IPS DF 6.9 (cell line): ENCODE measurements around the gene CPXM1.

Source experiments
- DNase-seq: peaks from one replicate; pipeline ENCODE4 v3.0.0-alpha.2; 2013; ENCODE audit warnings: low read depth, low spot score
- H3K27ac ChIP-seq: one replicate; pipeline ENCODE4 v1.5.1; 2013; ENCODE audit warnings: low read length, control low read depth
- H3K27me3 ChIP-seq: 2 replicates; pipeline ENCODE4 v1.6.1; 2013; ENCODE audit warnings: mild to moderate bottlenecking, low read length; ENCODE audit not compliant: control insufficient read depth, insufficient read depth
- H3K36me3 ChIP-seq: 2 replicates; pipeline ENCODE4 v1.6.1; 2013; ENCODE audit warnings: low read length; ENCODE audit not compliant: control insufficient read depth, insufficient read depth
- H3K4me1 ChIP-seq: 2 replicates; pipeline ENCODE4 v1.6.1; 2013; ENCODE audit warnings: low read length; ENCODE audit not compliant: control insufficient read depth, insufficient read depth
- H3K4me3 ChIP-seq: 2 replicates; pipeline ENCODE4 v1.5.1; 2013; ENCODE audit warnings: mild to moderate bottlenecking, low read length
- H3K9me3 ChIP-seq: 2 replicates; pipeline ENCODE4 v1.6.1; 2013; ENCODE audit warnings: low read length, inconsistent platforms; ENCODE audit not compliant: control insufficient read depth, insufficient read depth
- WGBS: extraction: QIAGEN DNeasy Blood & Tissue Kit; methylation state at CpG from one replicate; pipeline ENCODE4 v1.1.7; 2013; ENCODE audit warnings: mixed read lengths, missing lambda C conversion rate; ENCODE audit not compliant: insufficient read length, insufficient coverage; 5-methylcytosine and 5-hydroxymethylcytosine counted together

The CPXM1 gene

GRCh38 chr20:2822073-2822472, 21.6 kb upstream of the CPXM1 start:
- Histone ChIP-seq H3K27me3 (peaks cover 3% of the 10 kb centered on the region; the same call in 1 of the 2 replicates), H3K4me3 (no peak overlapping the region)
- WGBS, result no CpG with 5 or more reads among the region's 5 CpGs

GRCh38 chr20:2820896-2821869, 20.8 kb upstream of the CPXM1 start:
- H3K36me3 ChIP-seq, result no peaks in the 10 kb centered on the region
- no peak for DNase-seq
- peaks cover 3% of the 10 kb centered on the region; the same call in 1 of the 2 replicates for H3K27me3 ChIP-seq
- H3K4me1 ChIP-seq, result peaks cover 3% of the 10 kb centered on the region
- WGBS, result no CpG with 5 or more reads among the region's 68 CpGs
- no peaks in the 10 kb centered on the region for H3K9me3 ChIP-seq
- no peak overlapping the region for H3K4me3 ChIP-seq
- H3K27ac ChIP-seq, result no peak overlapping the region

More at GRCh38 chr20:2822073-2822472, 21.6 kb upstream of the CPXM1 start:
- peaks cover 3% of the 10 kb centered on the region for H3K4me1 ChIP-seq
- H3K9me3 ChIP-seq, result no peaks in the 10 kb centered on the region
- H3K27ac ChIP-seq, result no peak overlapping the region
- no peaks in the 10 kb centered on the region for H3K36me3 ChIP-seq
- no peak for DNase-seq

GRCh38 chr20:2820084-2820895, 19.9 kb upstream of the CPXM1 start:
- DNase-seq, result no peak
- H3K4me3 ChIP-seq, result no peak overlapping the region; the same call in 1 of the 2 replicates
- H3K27ac ChIP-seq, result no peak overlapping the region
- no CpG with 5 or more reads among the region's 32 CpGs for WGBS
- peaks cover 3% of the 10 kb centered on the region for H3K4me1 ChIP-seq
- peaks cover 3% of the 10 kb centered on the region; the same call in 1 of the 2 replicates for H3K27me3 ChIP-seq
- H3K9me3 ChIP-seq, result no peaks in the 10 kb centered on the region
- no peaks in the 10 kb centered on the region for H3K36me3 ChIP-seq

GRCh38 chr20:2817891-2818595, 17.6 kb upstream of the CPXM1 start:
- H3K9me3 ChIP-seq, result no peaks in the 10 kb centered on the region
- no CpG with 5 or more reads among the region's 7 CpGs for WGBS
- H3K27ac ChIP-seq, result no peak overlapping the region
- DNase-seq, result no peak
- peaks cover 3% of the 10 kb centered on the region for H3K4me1 ChIP-seq
- H3K36me3 ChIP-seq, result no peaks in the 10 kb centered on the region
- H3K27me3 ChIP-seq, result peaks cover 3% of the 10 kb centered on the region; the same call in 1 of the 2 replicates
- H3K4me3 ChIP-seq, result no peak overlapping the region

GRCh38 chr20:2817341-2817726, 16.9 kb upstream of the CPXM1 start:
- Histone ChIP-seq H3K4me1 (peaks cover 3% of the 10 kb centered on the region), H3K27me3 (peaks cover 3% of the 10 kb centered on the region; the same call in 1 of the 2 replicates), H3K4me3 (no peak overlapping the region), H3K36me3 (no peaks in the 10 kb centered on the region), H3K27ac (no peak overlapping the region), H3K9me3 (no peaks in the 10 kb centered on the region)
- no peak for DNase-seq
- no CpG with 5 or more reads among the region's 2 CpGs for WGBS

GRCh38 chr20:2816583-2817340, 16.3 kb upstream of the CPXM1 start:
- DNase-seq, result no peak
- Histone ChIP-seq H3K9me3 (no peaks in the 10 kb centered on the region), H3K4me3 (no peak overlapping the region), H3K4me1 (peaks cover 3% of the 10 kb centered on the region; the same call in 1 of the 2 replicates), H3K27ac (no peak overlapping the region), H3K36me3 (no peaks in the 10 kb centered on the region), H3K27me3 (peaks cover 1% of the 10 kb centered on the region; the same call in 1 of the 2 replicates)
- WGBS, result no CpG with 5 or more reads among the region's 20 CpGs

GRCh38 chr20:2816030-2816582, 15.7 kb upstream of the CPXM1 start, which contains the start of gene TMEM239:
TMEM239 (plus strand) TSS chr20:2816364; CDS start chr20:2816555, 191 bp downstream.
- H3K4me3 ChIP-seq, result no peak within 1 kb of the TSS
- no CpG with 5 or more reads among the region's 10 CpGs for WGBS
- no peak for DNase-seq
- H3K36me3 ChIP-seq, result no peaks in the 10 kb centered on the region
- H3K4me1 ChIP-seq, result peaks cover 3% of the 10 kb centered on the region; the same call in 1 of the 2 replicates
- H3K9me3 ChIP-seq, result no peaks in the 10 kb centered on the region
- H3K27me3 ChIP-seq, result peaks cover 1% of the 10 kb centered on the region; the same call in 1 of the 2 replicates
- no peak within 1 kb of the TSS for H3K27ac ChIP-seq

GRCh38 chr20:2815242-2815900, 14.9 kb upstream of the CPXM1 start:
- no peak overlapping the region for H3K27ac ChIP-seq
- DNase-seq, result no peak
- H3K4me1 ChIP-seq, result 0 out of 2 replicates have a peak, but pooled peaks cover 2% of the 10 kb centered on the region
- WGBS, result no CpG with 5 or more reads among the region's 8 CpGs
- no peaks in the 10 kb centered on the region for H3K9me3 ChIP-seq
- no peaks in the 10 kb centered on the region; the same call in 1 of the 2 replicates for H3K27me3 ChIP-seq
- H3K4me3 ChIP-seq, result no peak overlapping the region
- no peaks in the 10 kb centered on the region for H3K36me3 ChIP-seq

- no peak for DNase-seq
- no peaks in the 10 kb centered on the region for H3K9me3 ChIP-seq
- no peak within 1 kb of the TSS for H3K27ac ChIP-seq
These were observed 14.2 kb upstream of the CPXM1 start, which contains the start of gene C20orf141 for GRCh38 chr20:2814587-2815051. C20orf141 (plus strand) TSS chr20:2814987; CDS start chr20:2815185, 198 bp downstream.

More at GRCh38 chr20:2814587-2815051, 14.2 kb upstream of the CPXM1 start, which contains the start of gene C20orf141:
- H3K4me3 ChIP-seq, result no peak within 1 kb of the TSS
- no peaks in the 10 kb centered on the region for H3K27me3 ChIP-seq
- H3K4me1 ChIP-seq, result no peaks in the 10 kb centered on the region
- WGBS, result no CpG with 5 or more reads among the region's 5 CpGs
- H3K36me3 ChIP-seq, result no peaks in the 10 kb centered on the region
